Neural cell (in vitro differentiated cells): ENCODE measurements around the gene YAF2. TPM values are rescaled to one million over a fixed set of nuclear protein-coding genes. Genes with fewer than 3 reads are reported as not detected.

ENCODE experiments used
- H2AFZ ChIP-seq: fragments of 200-600, 300-800 bp; sonication (generic), shearing (Covaris generic); 2 replicates; pipeline ENCODE4 v1.6.0; 2014; ENCODE audit warnings: low read depth, mild to moderate bottlenecking, antibody characterized with exemption, low read length, moderate library complexity
- H3F3A ChIP-seq: fragments of 200-600 bp; shearing (Covaris generic); 2 replicates; pipeline ENCODE4 v1.6.1; 2016; ENCODE audit warnings: mild to moderate bottlenecking, moderate library complexity, mixed read lengths, antibody characterized with exemption, low read length; ENCODE audit not compliant: insufficient read depth, poor library complexity, severe bottlenecking
- H3K27ac ChIP-seq: fragments of 200-600, 300-800 bp; sonication (generic), shearing (Covaris generic); 2 replicates; pipeline ENCODE4 v1.5.1; 2014; ENCODE audit warnings: mild to moderate bottlenecking, low read length, moderate library complexity
- H3K27me3 ChIP-seq: fragments of 300-800, 200-600 bp; sonication (generic), shearing (Covaris generic); 2 replicates; pipeline ENCODE4 v1.6.0; 2014; ENCODE audit warnings: mild to moderate bottlenecking, low read depth, low read length, moderate library complexity; ENCODE audit not compliant: insufficient read depth
- H3K36me3 ChIP-seq: fragments of 300-800, 200-600 bp; sonication (generic), shearing (Covaris generic); 2 replicates; pipeline ENCODE4 v1.5.1; 2014; ENCODE audit warnings: mild to moderate bottlenecking, antibody characterized with exemption, low read length, moderate library complexity; ENCODE audit not compliant: insufficient read depth
- H3K4me2 ChIP-seq: fragments of 300-800, 200-600 bp; sonication (generic), shearing (Covaris generic); 2 replicates; pipeline ENCODE4 v1.6.0; 2014; ENCODE audit warnings: mild to moderate bottlenecking, low read length
- H3K4me3 ChIP-seq: fragments of 300-800, 200-600 bp; sonication (generic), shearing (Covaris generic); 2 replicates; pipeline ENCODE4 v1.5.1; 2014; ENCODE audit warnings: mild to moderate bottlenecking, low read length, moderate library complexity
- H3K79me2 ChIP-seq: fragments of 200-600 bp; shearing (Covaris generic); replicated peaks from 2 replicates; pipeline ENCODE4 v1.6.0; 2014; ENCODE audit warnings: mild to moderate bottlenecking, low read length, moderate library complexity; ENCODE audit not compliant: insufficient read depth
- H3K9ac ChIP-seq: fragments of 300-800, 200-600 bp; sonication (generic), shearing (Covaris generic); 2 replicates; pipeline ENCODE4 v1.6.1; 2016; ENCODE audit warnings: mild to moderate bottlenecking, low read length, mixed read lengths
- H3K9me2 ChIP-seq: fragments of 200-600 bp; shearing (Covaris generic); 2 replicates; pipeline ENCODE4 v1.6.1; 2016; ENCODE audit warnings: mild to moderate bottlenecking, low read length, mixed read lengths; ENCODE audit not compliant: insufficient read depth
- H3K9me3 ChIP-seq: fragments of 200-600, 300-800 bp; sonication (generic), shearing (Covaris generic); 2 replicates; pipeline ENCODE4 v1.6.1; 2016; ENCODE audit warnings: mild to moderate bottlenecking, mixed run types, low read length, moderate library complexity, mixed read lengths
- H4K20me1 ChIP-seq: fragments of 200-600 bp; shearing (Covaris generic); 2 replicates; pipeline ENCODE4 v1.6.1; 2016; ENCODE audit warnings: mild to moderate bottlenecking, mixed run types; ENCODE audit not compliant: insufficient read depth
- CTCF ChIP-seq: fragments of 450-650 bp; IDR thresholded peaks from 2 replicates; pipeline ENCODE4 v1.5.1; 2014; ENCODE audit warnings: antibody characterized with exemption, mild to moderate bottlenecking, moderate library complexity; ENCODE audit not compliant: poor library complexity, severe bottlenecking
- EP300 ChIP-seq: fragments of 450-650 bp; conservative IDR thresholded peaks from 2 replicates; pipeline ENCODE4 v1.6.1; 2014; ENCODE audit warnings: antibody characterized with exemption, mild to moderate bottlenecking, moderate library complexity; ENCODE audit not compliant: poor library complexity, severe bottlenecking
- EZH2 ChIP-seq: fragments of 200-600, 300-800 bp; shearing (Covaris generic), sonication (generic); IDR thresholded peaks from 2 replicates; pipeline ENCODE4 v1.6.1; 2014; ENCODE audit warnings: antibody characterized with exemption, low read length, borderline replicate concordance, mild to moderate bottlenecking; ENCODE audit not compliant: insufficient read depth, poor library complexity, severe bottlenecking
- MXI1 ChIP-seq: fragments of 450-650 bp; conservative IDR thresholded peaks from 2 replicates; pipeline ENCODE4 v1.6.1; 2014; ENCODE audit warnings: antibody characterized with exemption, mild to moderate bottlenecking; ENCODE audit not compliant: poor library complexity, severe bottlenecking
- POLR2AphosphoS5 ChIP-seq: IDR thresholded peaks from 2 replicates; pipeline ENCODE4 v1.6.1; 2012
- RAD21 ChIP-seq: fragments of 450-650 bp; conservative IDR thresholded peaks from 2 replicates; pipeline ENCODE4 v1.6.1; 2014; ENCODE audit warnings: antibody characterized with exemption, mild to moderate bottlenecking, moderate library complexity
- REST ChIP-seq: IDR thresholded peaks from 2 replicates; pipeline ENCODE4 v1.6.1; 2012; ENCODE audit warnings: borderline replicate concordance
- SMC3 ChIP-seq: fragments of 450-650 bp; conservative IDR thresholded peaks from 2 replicates; pipeline ENCODE4 v1.6.1; 2014; ENCODE audit warnings: antibody characterized with exemption, mild to moderate bottlenecking, moderate library complexity; ENCODE audit not compliant: poor library complexity
- TAF1 ChIP-seq: IDR thresholded peaks from 2 replicates; pipeline ENCODE4 v1.6.1; 2012; ENCODE audit warnings: low read depth
- polyA plus RNA-seq: library from polyadenylated mRNA; depleted of rRNA; stranded (reverse); fragments of >200 nt; gene quantifications from 2 replicates; pipeline ENCODE4 v1.2.3, GENCODE V29; 2014

YAF2 gene
- polyA plus RNA-seq, 1 donor from 2014 or later = 44.1 TPM

DNA sequence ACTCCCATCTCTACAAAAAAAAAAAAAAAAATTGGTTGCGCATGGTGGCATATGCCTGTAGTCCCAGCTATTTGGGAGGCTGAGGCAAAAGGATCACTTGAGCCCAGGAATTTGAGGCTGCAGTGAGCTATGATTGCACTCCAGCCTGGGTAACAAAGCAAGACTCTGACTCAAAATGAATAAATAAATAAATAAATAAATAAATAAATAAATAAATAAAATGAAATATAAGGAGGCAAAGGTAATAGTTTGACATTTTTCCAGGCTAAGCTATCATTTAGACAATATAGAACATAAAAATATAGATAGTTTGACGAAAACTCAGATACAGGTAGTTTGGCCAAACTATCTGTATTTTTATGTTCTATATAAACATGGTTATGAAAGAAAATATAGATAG is 47.4 kb upstream of the YAF2 start:
- Histone ChIP-seq H3K4me2 (no peak overlapping the region), H3K79me2 (no peaks in the 10 kb centered on the region), H3F3A (no peaks in the 10 kb centered on the region), H3K9ac (no peak overlapping the region), H3K27me3 (no peaks in the 10 kb centered on the region), H3K4me3 (no peak overlapping the region), H3K27ac (no peak overlapping the region), H4K20me1 (no peaks in the 10 kb centered on the region), H3K36me3 (no peaks in the 10 kb centered on the region), H2AFZ (no peak overlapping the region), H3K9me3 (no peaks in the 10 kb centered on the region), H3K9me2 (no peaks in the 10 kb centered on the region)
- no peak for TF ChIP-seq RAD21
- no peak for TF ChIP-seq TAF1
- TF ChIP-seq SMC3 = no peak
- TF ChIP-seq CTCF = no peak
- TF ChIP-seq REST = no peak
- TF ChIP-seq EP300 = no peak
- no peak for TF ChIP-seq POLR2AphosphoS5
- no peak for TF ChIP-seq MXI1
- no peak for TF ChIP-seq EZH2

DNA sequence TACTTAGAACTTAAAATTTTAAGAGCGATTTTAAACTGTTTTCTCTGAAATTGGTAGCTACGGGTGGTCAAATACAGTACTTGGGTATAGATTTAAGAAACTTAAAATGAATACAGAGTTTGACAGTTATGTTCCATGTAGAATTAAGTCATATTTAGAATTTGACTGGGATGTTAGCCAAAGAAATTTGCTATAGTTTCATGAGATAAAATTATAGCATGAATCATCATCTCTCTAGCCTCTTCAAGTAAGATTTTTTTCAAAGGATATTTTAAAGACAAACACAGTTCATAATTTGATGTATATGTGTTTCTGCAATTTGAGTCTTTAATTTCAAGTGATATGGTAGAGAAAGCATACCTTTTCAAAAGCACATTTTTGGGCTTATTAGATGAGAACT is 46.8 kb upstream of the YAF2 start:
- H3K27ac ChIP-seq = no peak overlapping the region
- H3K27me3 ChIP-seq = no peaks in the 10 kb centered on the region
- H3K9me2 ChIP-seq = no peaks in the 10 kb centered on the region
- no peaks in the 10 kb centered on the region for H3K79me2 ChIP-seq
- no peak overlapping the region for H3K9ac ChIP-seq
- no peak overlapping the region for H3K4me2 ChIP-seq
- H2AFZ ChIP-seq = no peak overlapping the region
- H4K20me1 ChIP-seq = no peaks in the 10 kb centered on the region
- H3K4me3 ChIP-seq = no peak overlapping the region
- H3K36me3 ChIP-seq = no peaks in the 10 kb centered on the region
- H3K9me3 ChIP-seq = no peaks in the 10 kb centered on the region
- H3F3A ChIP-seq = no peaks in the 10 kb centered on the region
- TF ChIP-seq TAF1 (no peak), SMC3 (no peak), EZH2 (no peak), EP300 (no peak), REST (no peak), POLR2AphosphoS5 (no peak), RAD21 (no peak), CTCF (no peak), MXI1 (no peak)
